Measurements from ENCODE around the gene C15orf40.
"Not testable (repeated sequence)": the region's sequence is repeated elsewhere in the genome, so short reads cannot be mapped to it uniquely, and the experiment has no call there.

The C15orf40 gene

DNA sequence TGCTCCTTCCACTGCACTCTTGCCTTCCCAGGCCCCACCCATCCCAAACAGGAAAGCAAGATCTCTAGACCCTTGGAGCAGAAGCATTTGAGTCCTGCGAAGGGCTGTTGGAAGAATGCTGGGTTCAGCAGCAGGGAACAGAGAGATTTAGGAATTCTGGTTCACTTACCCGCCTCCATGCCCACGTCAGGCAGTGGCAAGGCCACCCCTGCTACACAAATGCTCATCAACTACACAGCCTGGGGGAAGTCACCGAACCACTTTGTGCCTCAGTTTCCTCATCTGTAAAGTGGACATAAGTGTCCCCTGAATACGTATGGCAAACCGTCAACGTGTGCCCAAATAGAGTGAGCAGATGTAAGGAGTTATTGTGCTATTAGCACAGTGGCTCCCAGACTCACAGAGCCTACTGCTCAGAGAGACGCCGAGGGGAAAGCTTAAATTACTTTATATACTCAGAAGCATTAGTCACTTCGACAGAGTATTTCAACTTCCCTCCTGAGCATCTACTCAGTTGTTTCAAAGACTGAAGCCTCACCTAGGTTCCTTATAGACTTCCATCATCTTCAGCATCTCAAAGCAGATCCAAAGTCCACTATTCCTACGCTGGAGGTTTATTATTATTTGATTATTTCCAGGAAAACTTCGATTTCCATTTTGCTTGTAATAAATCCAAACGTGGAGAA lies 59.8 kb downstream of the C15orf40 start:
- DNase-seq (ENCODE audit: low read depth) = peak; percentile 5

DNA sequence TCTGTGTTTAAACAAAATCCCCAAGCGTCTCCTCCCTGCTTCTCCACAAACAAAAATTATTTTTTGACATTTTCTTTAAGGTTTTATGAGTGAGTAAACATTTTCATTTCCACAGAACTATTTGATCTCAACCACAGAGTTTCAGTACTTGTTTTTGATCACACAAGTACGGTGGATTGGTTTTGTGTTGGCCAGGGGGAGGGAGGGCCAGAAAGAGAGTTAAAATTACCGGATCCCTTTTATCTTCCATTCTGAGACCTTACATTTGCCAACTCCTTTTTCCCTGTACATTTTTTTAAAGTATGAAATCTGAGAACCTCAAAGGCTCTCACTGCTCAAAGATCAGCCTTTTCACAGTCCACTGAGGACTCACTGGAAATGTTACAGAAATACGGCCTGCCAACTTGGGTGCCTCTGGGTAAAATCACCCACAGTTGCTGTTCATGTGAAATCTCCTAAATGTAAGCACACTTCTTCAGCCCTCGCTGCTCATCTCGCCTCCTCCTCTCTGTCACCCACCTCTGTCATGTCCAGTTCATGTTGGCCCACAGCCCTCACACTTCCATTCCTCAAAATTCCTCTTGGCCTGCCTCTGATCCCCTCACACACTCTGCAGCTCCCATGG lies 60.6 kb downstream of the C15orf40 start:
- DNase-seq (ENCODE audit: low read depth) = no peak

DNA sequence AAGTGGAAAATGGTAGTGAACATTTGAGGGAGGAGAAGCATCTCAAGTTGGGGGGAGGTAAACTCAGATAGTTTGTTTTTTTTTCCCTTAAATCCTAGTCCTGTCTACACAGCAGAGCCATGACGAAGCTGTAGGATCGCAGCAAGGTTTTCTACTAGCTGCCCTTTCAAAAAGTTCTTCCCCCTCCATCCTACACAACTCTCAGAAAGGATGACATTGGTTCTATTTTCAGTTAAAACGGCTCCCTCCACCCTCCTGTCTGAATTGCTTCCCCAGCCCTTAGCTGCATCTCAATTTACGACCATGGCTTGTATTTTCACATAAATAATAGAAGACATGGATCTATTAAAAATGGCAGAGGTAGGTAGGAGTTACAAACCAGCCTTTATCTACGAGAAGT lies 61.1 kb downstream of the C15orf40 start:
- no peak for DNase-seq (ENCODE audit: low read depth)

DNA sequence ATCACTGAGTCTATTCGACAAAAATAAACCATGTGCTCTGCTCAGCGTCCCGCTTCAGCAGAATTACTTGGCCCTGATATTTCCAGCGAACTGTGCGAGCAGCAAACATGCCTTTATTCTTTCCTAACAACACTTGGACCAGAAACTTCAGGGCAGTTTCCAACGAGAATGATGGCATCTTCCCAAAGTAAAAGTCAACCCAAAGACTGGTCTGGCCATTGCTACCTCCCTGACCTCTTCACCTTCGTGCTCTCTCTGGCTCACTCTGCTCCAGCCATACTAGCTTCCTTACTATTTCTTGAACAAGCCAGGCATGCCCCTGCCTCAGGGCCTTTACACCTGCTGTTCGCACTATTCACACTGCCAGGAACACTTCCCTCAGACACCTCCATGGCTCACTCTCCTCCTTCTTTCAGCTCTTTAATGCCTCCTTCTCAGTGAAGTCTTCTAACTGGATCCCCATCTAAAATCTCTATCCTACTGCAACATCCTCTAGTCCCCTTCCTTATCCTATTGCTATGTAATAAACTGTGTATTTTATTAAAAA lies 65.2 kb downstream of the C15orf40 start:
- no peak for DNase-seq (ENCODE audit: low read depth)

DNA sequence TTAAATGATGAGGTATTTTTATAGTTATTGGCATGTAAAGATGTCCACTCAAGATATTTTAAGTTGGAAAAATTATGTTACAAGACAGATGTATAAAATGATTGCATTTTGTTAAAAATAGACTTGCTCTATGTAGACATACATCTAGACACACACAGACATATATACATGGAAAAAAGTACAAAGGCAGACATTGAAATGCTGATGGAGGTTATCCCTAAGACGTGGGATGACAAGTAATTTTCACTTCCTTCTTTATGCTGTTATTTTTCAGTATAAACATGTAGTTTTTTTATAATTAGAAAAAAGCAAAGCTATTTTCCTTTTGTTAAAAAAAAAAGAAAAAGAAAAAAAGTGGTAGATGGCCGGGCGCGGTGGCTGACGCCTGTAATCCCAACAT lies 66.1 kb downstream of the C15orf40 start:
- DNase-seq (ENCODE audit: low read depth) = no peak

DNA sequence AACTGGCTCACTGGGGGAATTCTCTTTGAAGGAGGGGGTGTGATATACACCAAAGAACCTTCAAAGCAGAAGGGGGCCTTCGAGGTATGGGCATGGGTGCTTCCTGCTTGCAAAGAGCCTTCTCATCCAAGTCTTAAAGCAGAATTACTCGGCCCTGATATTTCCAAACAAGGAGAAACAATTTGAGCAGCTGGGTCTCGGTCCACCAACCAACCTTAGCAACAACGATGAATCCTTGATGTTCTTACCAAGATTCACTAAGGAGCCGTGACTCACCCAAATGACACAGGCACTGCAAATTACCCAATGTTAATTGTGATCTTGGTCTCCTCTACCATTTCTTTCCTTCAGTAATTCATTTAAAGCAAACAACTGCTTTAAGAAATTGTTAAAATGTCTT lies 66.6 kb downstream of the C15orf40 start:
- no peak for DNase-seq (ENCODE audit: low read depth)

DNA sequence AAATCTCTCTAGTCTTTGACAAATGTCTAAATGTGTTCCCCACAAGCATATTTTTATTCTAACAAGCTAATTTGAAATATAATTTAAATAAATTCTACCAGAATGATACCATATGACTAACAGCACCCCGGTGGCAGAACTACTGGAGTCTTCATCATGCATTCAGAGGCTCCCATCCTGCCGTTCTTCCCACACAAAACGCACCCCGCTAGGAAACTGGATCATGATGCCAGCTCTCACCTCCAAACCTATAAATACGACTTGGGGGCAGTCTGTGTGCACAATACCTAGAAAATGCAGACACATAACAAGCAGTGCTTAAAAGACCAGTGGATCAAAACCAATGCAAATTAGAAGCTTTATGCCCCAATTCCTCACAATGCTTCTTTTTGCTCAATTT lies 67.4 kb downstream of the C15orf40 start:
- DNase-seq (ENCODE audit: low read depth) = no peak

DNA sequence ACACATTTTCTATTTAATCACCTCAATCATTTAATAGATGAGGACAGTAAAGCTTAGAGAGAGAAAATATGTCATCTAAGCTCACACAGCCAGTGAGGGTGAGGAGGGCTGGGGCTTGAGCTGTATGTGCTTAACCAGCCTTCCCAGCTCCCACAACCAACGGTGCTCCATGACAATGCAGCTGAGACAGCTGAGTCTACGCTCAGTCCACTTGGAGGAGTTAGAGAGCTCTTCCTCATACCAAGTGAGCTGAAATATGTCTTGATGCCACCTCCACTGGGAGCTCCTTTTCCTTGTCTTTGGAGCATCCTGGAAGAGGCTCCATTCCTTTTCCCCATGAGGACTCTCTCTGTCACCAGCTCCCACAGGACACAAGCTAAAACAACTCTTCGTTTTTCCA lies 68.3 kb downstream of the C15orf40 start:
- DNase-seq (ENCODE audit: low read depth) = no peak

DNA sequence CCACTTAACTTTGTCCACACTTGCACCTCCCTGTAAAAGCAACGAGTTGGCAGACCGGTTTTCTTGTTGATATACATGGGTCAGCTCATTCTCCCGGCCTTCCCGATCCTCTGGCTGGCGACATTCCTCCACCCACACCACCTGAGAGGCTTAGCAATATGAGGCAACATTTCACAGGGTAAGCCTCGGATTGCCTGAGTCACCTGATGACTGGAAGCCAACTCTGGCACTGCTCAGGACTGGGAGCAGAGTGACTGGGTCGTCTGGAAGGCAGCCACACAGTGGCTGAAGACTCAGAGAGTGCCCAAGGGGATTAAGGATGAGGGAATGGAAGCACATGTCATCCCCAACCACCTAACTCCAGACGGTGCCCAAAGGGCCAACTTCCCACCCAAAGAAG lies 68.7 kb downstream of the C15orf40 start:
- DNase-seq (ENCODE audit: low read depth) = no peak

DNA sequence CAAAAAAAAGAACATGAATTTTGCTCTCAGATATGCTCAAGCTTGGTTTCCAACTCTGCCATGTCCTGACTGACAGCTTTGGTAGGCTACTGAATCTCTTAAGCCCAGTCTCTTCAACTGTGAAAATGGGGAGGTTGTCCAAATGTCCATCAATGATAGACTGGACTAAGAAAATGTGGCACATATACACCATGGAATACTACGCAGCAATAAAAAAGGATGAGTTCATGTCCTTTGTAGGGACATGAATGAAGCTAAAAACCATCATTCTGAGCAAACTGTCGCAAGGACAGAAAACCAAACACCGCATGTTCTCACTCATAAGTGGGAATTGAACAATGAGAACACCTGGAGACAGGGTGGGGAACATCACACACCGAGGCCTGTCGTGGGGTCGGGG lies 71.8 kb downstream of the C15orf40 start:
- DNase-seq (ENCODE audit: low read depth) = not testable (repeated sequence)
